ENCODE data around the gene ARHGAP10. TPM values are rescaled to one million over a fixed set of nuclear protein-coding genes. Genes with fewer than 3 reads are reported as not detected.

The ARHGAP10 gene
- total RNA-seq, 1 donor from 2014 or later, result 20.2 TPM

DNA sequence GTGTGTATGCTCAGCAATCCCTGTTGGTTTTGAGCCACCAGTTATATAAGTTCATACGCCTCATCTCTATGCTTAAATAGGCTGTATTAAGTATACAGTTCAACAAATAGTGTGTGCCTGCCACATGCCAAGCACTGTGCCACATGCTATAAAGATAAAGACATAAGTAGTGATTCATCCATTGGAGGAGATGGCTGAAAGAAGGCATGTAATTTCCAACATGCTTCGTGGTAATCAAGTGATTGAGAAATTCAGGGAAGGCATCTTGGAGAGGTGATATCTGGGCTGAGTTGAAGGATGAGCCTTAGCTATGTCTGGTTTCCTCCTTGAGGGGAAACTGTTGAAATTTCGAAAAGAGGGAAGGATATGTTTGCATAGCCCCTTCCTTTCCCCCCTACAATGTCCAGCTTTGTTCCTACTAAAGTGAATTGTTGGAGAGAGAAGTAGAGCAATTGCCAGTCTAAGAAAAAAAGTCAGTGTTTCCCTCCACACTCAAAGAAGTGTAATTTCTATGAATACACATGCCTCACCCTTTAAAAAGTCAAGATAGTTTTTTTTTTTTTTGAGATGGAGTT is 96.5 kb downstream of the ARHGAP10 start:
- no peak overlapping the region for H3K9ac ChIP-seq
- peaks cover 30% of the 10 kb centered on the region for H3K4me1 Mint-ChIP-seq
- no peaks in the 10 kb centered on the region for H3K79me2 ChIP-seq (ENCODE audit: low read depth)
- H2AFZ ChIP-seq (replicated peaks), result no peak overlapping the region
- H3F3A ChIP-seq (ENCODE audit: low read depth), result peaks cover 22% of the 10 kb centered on the region
- H3K4me2 ChIP-seq, result no peak overlapping the region
- H3K27me3 ChIP-seq, result no peaks in the 10 kb centered on the region
- no peaks in the 10 kb centered on the region for H3K36me3 ChIP-seq
- H3K27ac ChIP-seq, result no peak overlapping the region
- H3K4me1 ChIP-seq, result peaks cover 29% of the 10 kb centered on the region
- peaks cover 11% of the 10 kb centered on the region for H3K36me3 Mint-ChIP-seq
- H4K20me1 ChIP-seq (ENCODE audit: low read depth), result no peaks in the 10 kb centered on the region
- no peaks in the 10 kb centered on the region for H3K27me3 Mint-ChIP-seq (ENCODE audit: insufficient read depth, low read depth)
- no peaks in the 10 kb centered on the region for H3K9me3 ChIP-seq (ENCODE audit: low read depth)
- H3K27ac Mint-ChIP-seq, result no peak overlapping the region
- no peak overlapping the region for H3K4me3 ChIP-seq
- no peak for DNase-seq (ENCODE audit: low spot score)
- peaks cover 3% of the 10 kb centered on the region for H3K9me3 Mint-ChIP-seq
- TF ChIP-seq EZH2phosphoT487 (IDR thresholded peaks at IDR 0.05) (no peak), EZH2 (IDR thresholded peaks at IDR 0.05) (no peak)
- TF ChIP-seq, protein P1, sequence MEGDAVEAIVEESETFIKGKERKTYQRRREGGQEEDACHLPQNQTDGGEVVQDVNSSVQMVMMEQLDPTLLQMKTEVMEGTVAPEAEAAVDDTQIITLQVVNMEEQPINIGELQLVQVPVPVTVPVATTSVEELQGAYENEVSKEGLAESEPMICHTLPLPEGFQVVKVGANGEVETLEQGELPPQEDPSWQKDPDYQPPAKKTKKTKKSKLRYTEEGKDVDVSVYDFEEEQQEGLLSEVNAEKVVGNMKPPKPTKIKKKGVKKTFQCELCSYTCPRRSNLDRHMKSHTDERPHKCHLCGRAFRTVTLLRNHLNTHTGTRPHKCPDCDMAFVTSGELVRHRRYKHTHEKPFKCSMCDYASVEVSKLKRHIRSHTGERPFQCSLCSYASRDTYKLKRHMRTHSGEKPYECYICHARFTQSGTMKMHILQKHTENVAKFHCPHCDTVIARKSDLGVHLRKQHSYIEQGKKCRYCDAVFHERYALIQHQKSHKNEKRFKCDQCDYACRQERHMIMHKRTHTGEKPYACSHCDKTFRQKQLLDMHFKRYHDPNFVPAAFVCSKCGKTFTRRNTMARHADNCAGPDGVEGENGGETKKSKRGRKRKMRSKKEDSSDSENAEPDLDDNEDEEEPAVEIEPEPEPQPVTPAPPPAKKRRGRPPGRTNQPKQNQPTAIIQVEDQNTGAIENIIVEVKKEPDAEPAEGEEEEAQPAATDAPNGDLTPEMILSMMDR (IDR thresholded peaks at IDR 0.05), result no peak
- H3K4me3 Mint-ChIP-seq, result no peak overlapping the region

DNA sequence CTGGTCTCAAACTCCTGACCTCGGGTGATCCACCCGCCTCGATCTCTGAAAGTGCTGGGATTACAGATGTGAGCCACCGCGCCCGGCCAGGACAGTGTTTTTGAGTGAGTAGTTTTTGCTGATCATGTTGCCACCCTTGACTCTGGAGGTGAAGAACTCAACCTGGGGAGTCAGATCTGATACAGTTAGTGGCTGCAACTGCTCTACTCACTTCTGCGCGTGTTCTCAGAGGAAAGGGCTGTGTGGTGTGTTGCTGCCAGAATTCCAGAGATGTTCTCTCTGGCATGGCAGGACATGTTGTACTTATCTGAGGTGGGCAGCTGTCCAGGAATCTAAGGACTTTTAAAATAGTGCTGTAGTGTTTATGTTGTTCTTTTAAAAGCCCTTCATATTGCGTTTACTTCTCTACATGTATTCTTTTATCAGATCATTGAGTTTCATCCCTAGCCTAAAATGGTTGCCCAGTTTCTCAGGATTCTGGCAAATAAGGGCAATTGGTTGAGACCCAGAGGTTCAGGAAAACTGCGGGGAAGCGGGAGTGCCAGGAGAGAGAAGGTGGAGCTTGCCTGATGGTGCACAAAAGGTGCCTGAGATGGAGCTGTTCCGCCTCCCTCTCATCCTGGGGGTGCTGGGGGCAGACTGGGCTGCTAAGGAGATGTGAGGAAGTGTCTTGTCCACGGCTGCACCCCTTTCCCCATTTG is 97.7 kb downstream of the ARHGAP10 start:
- no peaks in the 10 kb centered on the region for H3K27me3 Mint-ChIP-seq (ENCODE audit: insufficient read depth, low read depth)
- no peaks in the 10 kb centered on the region for H4K20me1 ChIP-seq (ENCODE audit: low read depth)
- TF ChIP-seq, protein P1 (IDR thresholded peaks at IDR 0.05), result no peak
- no peak for TF ChIP-seq EZH2phosphoT487 (IDR thresholded peaks at IDR 0.05)
- no peak for TF ChIP-seq EZH2 (IDR thresholded peaks at IDR 0.05)
- no peaks in the 10 kb centered on the region for H3K27me3 ChIP-seq
- H3K4me3 Mint-ChIP-seq, result no peak overlapping the region
- H3K9me3 Mint-ChIP-seq, result peaks cover 3% of the 10 kb centered on the region
- H3K27ac ChIP-seq, result peak overlapping the region; percentile 72
- no peak overlapping the region for H3K4me2 ChIP-seq
- H3K4me1 Mint-ChIP-seq, result peaks cover 30% of the 10 kb centered on the region
- peak overlapping the region; percentile 36 for H2AFZ ChIP-seq (replicated peaks)
- no peaks in the 10 kb centered on the region for H3K36me3 ChIP-seq
- H3K4me1 ChIP-seq, result peaks cover 30% of the 10 kb centered on the region
- no peak for DNase-seq (ENCODE audit: low spot score)
- H3K4me3 ChIP-seq, result no peak overlapping the region
- H3K79me2 ChIP-seq (ENCODE audit: low read depth), result no peaks in the 10 kb centered on the region
- no peaks in the 10 kb centered on the region for H3K9me3 ChIP-seq (ENCODE audit: low read depth)
- peak overlapping the region; percentile 33 for H3K27ac Mint-ChIP-seq
- H3F3A ChIP-seq (ENCODE audit: low read depth), result peaks cover 22% of the 10 kb centered on the region
- no peak overlapping the region for H3K9ac ChIP-seq
- H3K36me3 Mint-ChIP-seq, result peaks cover 5% of the 10 kb centered on the region

DNA sequence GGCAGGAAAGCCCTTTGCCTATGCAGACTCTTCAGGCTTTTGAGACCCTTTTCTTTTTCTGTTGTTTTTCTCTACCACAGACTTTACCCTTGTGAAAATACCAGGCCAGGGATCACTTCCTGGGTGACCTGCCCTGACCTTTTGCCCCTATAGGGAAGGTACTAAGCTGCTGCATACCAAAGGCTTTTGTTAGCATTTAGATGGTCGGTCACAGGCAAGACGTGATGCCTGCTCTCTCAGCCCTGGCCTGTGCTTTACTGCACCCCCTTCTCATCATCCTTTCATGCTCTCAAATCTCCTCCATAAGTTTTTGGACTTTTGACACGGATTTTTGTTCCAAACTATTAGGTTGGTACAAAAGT is 98.2 kb downstream of the ARHGAP10 start:
- H3K27ac ChIP-seq, result peak overlapping the region; percentile 72
- no peak overlapping the region for H3K4me2 ChIP-seq
- peaks cover 27% of the 10 kb centered on the region for H3F3A ChIP-seq (ENCODE audit: low read depth)
- H4K20me1 ChIP-seq (ENCODE audit: low read depth), result no peaks in the 10 kb centered on the region
- H3K27me3 ChIP-seq, result no peaks in the 10 kb centered on the region
- H3K36me3 Mint-ChIP-seq, result peaks cover 3% of the 10 kb centered on the region
- H2AFZ ChIP-seq (replicated peaks), result peak overlapping the region; percentile 36
- no peak for TF ChIP-seq EZH2 (IDR thresholded peaks at IDR 0.05)
- no peak for TF ChIP-seq EZH2phosphoT487 (IDR thresholded peaks at IDR 0.05)
- TF ChIP-seq, protein P1 (IDR thresholded peaks at IDR 0.05), result no peak
- peaks cover 30% of the 10 kb centered on the region for H3K4me1 Mint-ChIP-seq
- H3K4me3 ChIP-seq, result no peak overlapping the region
- H3K9ac ChIP-seq, result no peak overlapping the region
- no peaks in the 10 kb centered on the region for H3K27me3 Mint-ChIP-seq (ENCODE audit: insufficient read depth, low read depth)
- H3K36me3 ChIP-seq, result no peaks in the 10 kb centered on the region
- DNase-seq (ENCODE audit: low spot score), result peak; percentile 36
- H3K27ac Mint-ChIP-seq, result no peak overlapping the region
- H3K9me3 ChIP-seq (ENCODE audit: low read depth), result no peaks in the 10 kb centered on the region
- H3K9me3 Mint-ChIP-seq, result peaks cover 3% of the 10 kb centered on the region
- H3K4me3 Mint-ChIP-seq, result no peak overlapping the region
- H3K4me1 ChIP-seq, result peaks cover 35% of the 10 kb centered on the region
- H3K79me2 ChIP-seq (ENCODE audit: low read depth), result no peaks in the 10 kb centered on the region

Data from neural progenitor cell (in vitro differentiated cells).